NCI-H748 (cell line): ENCODE measurements around the gene CPA2.
"Not testable (repeated sequence)": the region's sequence is repeated elsewhere in the genome, so short reads cannot be mapped to it uniquely, and the experiment has no call there.

Experiments used
- DNase-seq: peaks from one replicate; lab custom pipeline; 2025; ENCODE audit not compliant: unreplicated experiment; lab: John Stamatoyannopoulos, UW

Gene CPA2

GRCh38 chr7:130305433-130306042 lies 38.9 kb downstream of the CPA2 start:
- no peak for DNase-seq

DNA sequence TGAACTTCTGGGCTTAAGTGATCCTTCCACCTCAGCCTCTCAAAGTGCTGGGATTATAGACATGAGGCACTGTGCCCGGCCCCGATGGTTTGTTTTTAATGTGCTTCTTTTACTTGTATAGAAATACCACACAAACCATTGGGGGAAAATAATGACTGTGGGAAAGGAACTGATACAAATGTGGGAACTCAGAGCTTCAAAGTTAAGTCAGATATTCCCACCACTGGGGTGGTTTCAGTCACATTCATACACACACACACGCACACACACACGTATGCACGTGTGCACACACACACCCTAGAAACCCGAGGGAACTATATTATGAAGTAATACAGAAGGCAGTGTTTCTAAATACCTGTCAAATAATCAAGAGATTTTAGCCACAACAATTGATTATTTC lies 43.3 kb downstream of the CPA2 start:
- DNase-seq = no peak

DNA sequence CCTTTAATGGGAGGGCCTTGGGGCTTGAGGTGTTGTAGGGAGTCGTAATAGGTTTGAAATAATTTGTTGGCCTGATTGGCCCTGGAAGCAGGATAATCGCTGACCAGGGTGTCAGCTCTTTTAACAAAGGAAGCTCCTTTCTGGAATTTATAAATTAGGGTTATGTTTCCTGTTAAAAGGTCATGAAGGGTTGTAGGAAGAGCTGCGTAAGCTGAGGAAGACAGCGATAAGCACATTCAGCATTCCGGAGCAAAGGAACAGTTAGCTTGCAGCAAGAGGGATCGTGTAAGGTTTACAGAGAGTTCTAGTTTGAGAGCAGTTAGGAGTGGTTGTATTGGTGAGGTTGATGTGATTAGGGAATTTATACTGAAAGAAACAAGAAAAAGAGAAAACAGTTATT lies 47.6 kb downstream of the CPA2 start:
- no peak for DNase-seq

GRCh38 chr7:130319541-130319940 lies 52.9 kb downstream of the CPA2 start:
- no peak for DNase-seq

- not testable (repeated sequence) for DNase-seq
These were observed 55.0 kb downstream of the CPA2 start for GRCh38 chr7:130321542-130322229.

DNA sequence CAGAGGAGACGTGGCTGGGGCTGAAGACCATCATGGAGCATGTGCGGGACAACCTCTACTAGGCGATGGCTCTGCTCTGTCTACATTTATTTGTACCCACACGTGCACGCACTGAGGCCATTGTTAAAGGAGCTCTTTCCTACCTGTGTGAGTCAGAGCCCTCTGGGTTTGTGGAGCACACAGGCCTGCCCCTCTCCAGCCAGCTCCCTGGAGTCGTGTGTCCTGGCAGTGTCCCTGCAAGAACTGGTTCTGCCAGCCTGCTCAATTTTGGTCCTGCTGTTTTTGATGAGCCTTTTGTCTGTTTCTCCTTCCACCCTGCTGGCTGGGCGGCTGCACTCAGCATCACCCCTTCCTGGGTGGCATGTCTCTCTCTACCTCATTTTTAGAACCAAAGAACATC lies 56.0 kb downstream of the CPA2 start:
- peak; percentile 50 for DNase-seq

GRCh38 chr7:130324306-130324943 lies 57.8 kb downstream of the CPA2 start:
- no peak for DNase-seq

DNA sequence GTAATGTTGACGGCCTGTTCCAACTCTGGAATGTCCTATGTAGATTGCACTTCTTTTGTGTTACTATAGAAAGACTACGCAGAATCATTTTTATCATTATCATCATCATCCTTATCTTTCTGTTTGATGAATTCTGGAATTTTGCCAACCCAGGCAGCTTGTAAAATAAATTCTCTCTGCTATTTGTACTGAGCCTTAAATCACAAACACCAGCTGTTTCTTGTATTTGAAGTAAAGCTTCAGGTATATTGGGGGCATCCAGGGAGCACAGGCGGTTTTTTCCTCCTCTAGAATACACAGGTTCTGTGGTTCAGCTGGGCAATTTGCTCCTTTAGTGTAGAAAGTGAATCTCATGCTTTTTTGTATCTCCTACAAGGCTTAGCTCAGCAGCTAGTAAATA lies 63.0 kb downstream of the CPA2 start:
- DNase-seq = peak; percentile 69

- DNase-seq = no peak
These were observed 65.8 kb downstream of the CPA2 start for GRCh38 chr7:130332259-130333053.

- DNase-seq = no peak
These were observed 67.2 kb downstream of the CPA2 start for GRCh38 chr7:130333832-130334231.

DNA sequence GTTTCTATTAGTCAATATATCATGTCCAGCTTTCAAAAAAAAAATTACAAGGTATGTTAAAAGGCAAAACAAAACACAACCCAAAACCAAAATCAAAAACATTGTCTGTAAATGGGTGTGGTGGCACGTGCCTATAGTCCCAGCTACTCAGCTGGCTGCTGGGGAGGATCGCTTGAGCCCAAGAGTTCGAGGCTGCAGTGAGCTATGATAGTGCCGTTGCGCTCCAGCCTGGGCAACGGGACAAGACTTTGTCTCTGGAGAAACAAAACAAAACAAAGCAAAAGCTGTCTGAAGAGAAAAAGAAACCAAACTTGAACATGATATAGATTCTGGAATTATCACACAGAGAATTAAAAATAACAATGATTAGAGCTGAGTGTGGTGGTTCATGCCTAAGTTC lies 67.6 kb downstream of the CPA2 start:
- no peak for DNase-seq

DNA sequence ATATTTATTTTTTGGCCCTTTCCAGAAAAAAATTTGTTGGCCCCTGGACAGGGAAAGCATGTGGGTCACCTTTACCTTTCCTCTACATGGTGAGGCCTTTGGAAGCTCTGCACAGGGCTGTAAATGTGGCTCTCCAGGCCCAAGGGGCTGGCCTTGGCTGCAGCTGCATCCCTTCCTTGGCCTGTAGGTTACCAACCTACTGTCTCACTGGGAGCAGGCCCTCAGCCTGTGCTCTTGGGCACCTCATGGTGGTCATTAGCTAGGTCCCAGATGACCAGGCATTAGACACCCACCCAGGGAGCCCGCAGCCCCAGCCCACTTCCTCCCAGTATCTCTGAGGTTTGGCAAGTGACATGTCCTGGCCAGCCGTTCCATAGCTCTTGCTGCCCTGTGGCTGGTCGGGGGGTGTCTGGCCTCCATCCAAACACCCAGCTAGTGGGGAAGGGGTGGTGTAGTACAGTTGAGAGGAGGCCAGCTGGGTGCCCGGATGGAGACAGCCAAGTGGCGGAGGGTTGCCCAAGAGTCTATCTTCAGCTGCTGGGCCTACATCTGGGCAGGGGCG lies 70.8 kb downstream of the CPA2 start:
- no peak for DNase-seq

DNA sequence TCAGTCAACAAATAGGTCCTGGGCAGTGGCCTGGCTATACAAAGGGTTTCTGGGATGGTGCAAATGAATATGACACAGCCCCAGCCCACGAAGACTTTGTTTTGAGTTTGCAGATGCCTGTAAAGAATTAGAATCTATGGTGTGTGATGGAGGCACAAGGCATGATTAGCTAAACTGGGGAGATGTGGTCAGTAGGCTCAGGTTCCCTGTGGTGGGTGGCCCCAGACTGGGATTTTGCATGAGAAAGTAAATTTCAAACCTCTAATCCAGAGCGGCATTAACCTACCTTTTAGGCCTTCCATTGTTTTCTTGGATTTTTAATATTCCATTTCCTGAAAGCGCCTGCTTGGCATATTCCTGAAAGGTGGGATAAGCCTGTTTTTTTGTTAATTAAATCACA lies 71.6 kb downstream of the CPA2 start:
- DNase-seq = no peak
